Germinal center (tissue), 1 donor: ENCODE measurements around the gene C9orf40.
A peak's percentile ranks its signal among the peaks of the same experiment; 100 is the strongest.

Source experiments
- DNase-seq: peaks from one replicate; pipeline ENCODE4 v3.0.0; 2012; ENCODE audit warnings: mixed read lengths, low spot score

Gene C9orf40

GRCh38 chr9:74952201-74953151, at the start of gene C9orf40:
Gene C9orf40, minus strand, starts transcription at chr9:74952912. Its CDS starts 301 bp downstream, at chr9:74952611.
- peak; percentile 81 for DNase-seq

GRCh38 chr9:75001719-75002421, 49.2 kb upstream of the C9orf40 start:
- peak; percentile 41 for DNase-seq

- no peak for DNase-seq
Measured at GRCh38 chr9:75000835-75001234, 48.1 kb upstream of the C9orf40 start.

- no peak for DNase-seq
Measured at GRCh38 chr9:74985041-74985440, 32.3 kb upstream of the C9orf40 start.

GRCh38 chr9:74983709-74984108, 31.0 kb upstream of the C9orf40 start:
- DNase-seq: no peak

- DNase-seq: no peak
Measured at GRCh38 chr9:74979844-74980243, 27.1 kb upstream of the C9orf40 start.

- DNase-seq: no peak
Measured at GRCh38 chr9:74977287-74977686, 24.6 kb upstream of the C9orf40 start.

- no peak for DNase-seq
Measured at GRCh38 chr9:74975538-74975937, 22.8 kb upstream of the C9orf40 start.

GRCh38 chr9:74974558-74974957, 21.8 kb upstream of the C9orf40 start:
- DNase-seq: no peak

- no peak for DNase-seq
Measured at GRCh38 chr9:74973714-74974113, 21.0 kb upstream of the C9orf40 start.

GRCh38 chr9:74963056-74963455, 10.3 kb upstream of the C9orf40 start:
- no peak for DNase-seq

GRCh38 chr9:74961496-74961895, 8.8 kb upstream of the C9orf40 start:
- no peak for DNase-seq

- no peak for DNase-seq
Measured at GRCh38 chr9:74960561-74960960, 7.8 kb upstream of the C9orf40 start.

- no peak for DNase-seq
Measured at GRCh38 chr9:74958587-74958986, 5.9 kb upstream of the C9orf40 start.

GRCh38 chr9:74953235-74953751, 581 bp upstream of the C9orf40 start:
- DNase-seq: no peak

GRCh38 chr9:74951725-74952151, 974 bp downstream of the C9orf40 start:
- peak; percentile 26 for DNase-seq

- no peak for DNase-seq
Measured at GRCh38 chr9:74951107-74951720, 1.5 kb downstream of the C9orf40 start.

GRCh38 chr9:74949859-74950855, 2.6 kb downstream of the C9orf40 start:
- no peak for DNase-seq

- DNase-seq: no peak
Measured at GRCh38 chr9:74948937-74949336, 3.8 kb downstream of the C9orf40 start.

- DNase-seq: no peak
Measured at GRCh38 chr9:74946686-74947085, 6.0 kb downstream of the C9orf40 start.

GRCh38 chr9:74942801-74943200, 9.9 kb downstream of the C9orf40 start:
- DNase-seq: no peak
